CD4-positive, alpha-beta T cell (primary cell): ENCODE results near the gene MAPRE2. TPM values are rescaled to one million over a fixed set of nuclear protein-coding genes. Genes with fewer than 3 reads are reported as not detected.

Experiments
- ATAC-seq: fragments of 200-7000 bp; cut with Tn5 transposase; one replicate; pipeline ENCODE4 v1.10.0; 2022; ENCODE audit warnings: mild to moderate bottlenecking; ENCODE audit not compliant: poor library complexity
- CTCF ChIA-PET: fragments of 350-600 bp; sonication (Branson Sonifier 250); formaldehyde crosslinking; loops from one replicate; lab custom pipeline; 2021; ENCODE audit warnings: antibody characterized with exemption, inconsistent platforms; lab: Charles Lee
- POLR2A ChIA-PET: fragments of 350-600 bp; sonication (Branson Sonifier 250); formaldehyde crosslinking; loops from one replicate; lab custom pipeline; 2021; ENCODE audit warnings: antibody characterized with exemption, inconsistent platforms; lab: Charles Lee
- DNase-seq, 14 experiments: peaks; one replicate each; pipeline ENCODE4 v3.0.0-alpha.2; 2013 to 2020; ENCODE audit warnings: mixed read lengths in 2 of 14
- H3K27ac ChIP-seq, 2 donors: one replicate each; pipeline versions ENCODE4 v1.5.1 to v1.7.0; 2013; ENCODE audit warnings: low read length in 2 of 2, low read depth in 1 of 2, mild to moderate bottlenecking in 1 of 2
- H3K27me3 ChIP-seq, 2 experiments: 1 replicate in 1 of 2; 2 replicates in 1 of 2; pipeline versions ENCODE4 v1.6.1 to v1.7.0; 2013; ENCODE audit warnings: low read length in 2 of 2, control low read depth in 1 of 2, mild to moderate bottlenecking in 1 of 2, moderate library complexity in 1 of 2; ENCODE audit not compliant: insufficient read depth in 2 of 2, control insufficient read depth in 1 of 2
- H3K36me3 ChIP-seq: one replicate; pipeline ENCODE4 v1.6.1; 2013; ENCODE audit warnings: low read length, control low read depth; ENCODE audit not compliant: insufficient read depth
- H3K4me1 ChIP-seq: one replicate; pipeline ENCODE4 v1.6.1; 2013; ENCODE audit warnings: low read length, control low read depth; ENCODE audit not compliant: insufficient read depth
- H3K4me3 ChIP-seq: one replicate; pipeline ENCODE4 v1.5.1; 2013; ENCODE audit warnings: mild to moderate bottlenecking, low read length, moderate library complexity
- H3K9me3 ChIP-seq, 2 experiments: 1 replicate in 1 of 2; 2 replicates in 1 of 2; pipeline versions ENCODE4 v1.6.1 to v1.7.0; 2013; ENCODE audit warnings: low read length in 2 of 2, mild to moderate bottlenecking in 2 of 2, control low read depth in 1 of 2, moderate library complexity in 1 of 2; ENCODE audit not compliant: control insufficient read depth in 1 of 2, insufficient read depth in 1 of 2
- H3K27ac Mint-ChIP-seq: one replicate; pipeline ENCODE4 v1.8.0; 2020; ENCODE audit warnings: mixed read lengths
- H3K27me3 Mint-ChIP-seq: one replicate; pipeline ENCODE4 v1.8.0; 2021; ENCODE audit warnings: mixed read lengths
- H3K36me3 Mint-ChIP-seq: one replicate; pipeline ENCODE4 v1.8.0; 2021; ENCODE audit warnings: low read depth, mixed read lengths
- H3K4me1 Mint-ChIP-seq: one replicate; pipeline ENCODE4 v1.8.0; 2021; ENCODE audit warnings: low read depth, mixed read lengths
- H3K4me3 Mint-ChIP-seq: one replicate; pipeline ENCODE4 v1.8.0; 2020; ENCODE audit warnings: mild to moderate bottlenecking, mixed read lengths
- H3K9me3 Mint-ChIP-seq: one replicate; pipeline ENCODE4 v1.8.0; 2020; ENCODE audit warnings: mixed read lengths
- CTCF ChIP-seq: fragments of 200-600 bp; IDR thresholded peaks from one replicate; pipeline ENCODE4 v1.8.0; 2022; ENCODE audit warnings: antibody characterized with exemption, mild to moderate bottlenecking
- intact Hi-C, 2 experiments: fragments of 100-400 bp; cut with DNase I in 1 of 2; cut with micrococcal nuclease in 1 of 2; formaldehyde crosslinking; loops; one replicate each; pipeline versions ENCODE4 v1.15.1 to v1.9.0; 2023 to 2025; cut with DNase I, micrococcal nuclease
- total RNA-seq, 174 experiments: library from RNA in 2 of 174; stranded (reverse) in 2 of 174; gene quantifications; one replicate each; pipeline ENCODE4 v1.2.3 and lab custom pipeline; 2021 to 2026

Gene MAPRE2
- total RNA-seq, 2 experiments from 2014 or later, result 108 to 112 TPM

GRCh38 chr18:35022426-35023001 is 18.7 kb upstream of the MAPRE2 start:
- H3K9me3 ChIP-seq, result no peaks in the 10 kb centered on the region
- ATAC-seq (no peak), DNase-seq (no peak)
- Mint-ChIP-seq H3K4me1 (peaks cover 19% of the 10 kb centered on the region), H3K36me3 (no peaks in the 10 kb centered on the region), H3K27ac (no peak overlapping the region), H3K4me3 (no peak overlapping the region), H3K27me3 (peaks cover 9% of the 10 kb centered on the region), H3K9me3 (no peaks in the 10 kb centered on the region)
- intact Hi-C loops, result loop anchor here in 1 of 2 experiments (10.0 kb wide), 1 partner anchor 472 kb away; the partner anchor contains the start of gene INO80C
- no peaks in the 10 kb centered on the region for H3K36me3 ChIP-seq
- no peak overlapping the region for H3K27ac ChIP-seq
- no peak overlapping the region for H3K4me3 ChIP-seq
- POLR2A ChIA-PET, result no interaction called here
- peaks cover 9% of the 10 kb centered on the region for H3K4me1 ChIP-seq
- CTCF ChIA-PET, result interaction anchor here (0.9 kb wide), 1 partner anchor 84 kb away, joined by 3 read pairs; no protein-coding TSS in a partner anchor
- TF ChIP-seq CTCF, result no peak
- no peaks in the 10 kb centered on the region for H3K27me3 ChIP-seq

GRCh38 chr18:35024196-35024595 is 17.0 kb upstream of the MAPRE2 start:
- no peaks in the 10 kb centered on the region for H3K36me3 Mint-ChIP-seq
- Histone ChIP-seq H3K27ac (no peak overlapping the region), H3K9me3 (no peaks in the 10 kb centered on the region), H3K36me3 (no peaks in the 10 kb centered on the region), H3K4me3 (no peak overlapping the region), H3K4me1 (peaks cover 10% of the 10 kb centered on the region), H3K27me3 (no peaks in the 10 kb centered on the region)
- intact Hi-C loops, result loop anchor here in 1 of 2 experiments (10.0 kb wide), 1 partner anchor 471 kb away; the partner anchor contains the start of gene INO80C
- TF ChIP-seq CTCF, result no peak
- no peak for ATAC-seq
- no peaks in the 10 kb centered on the region for H3K9me3 Mint-ChIP-seq
- ChIA-PET CTCF (interaction anchor here (1.6 kb wide), 1 partner anchor 74 kb away, joined by 3 read pairs; no protein-coding TSS in a partner anchor), POLR2A (interaction anchor here (1.0 kb wide), 1 partner anchor 120 kb away, joined by 3 read pairs; no protein-coding TSS in a partner anchor)
- H3K27me3 Mint-ChIP-seq, result peaks cover 2% of the 10 kb centered on the region
- H3K27ac Mint-ChIP-seq, result no peak overlapping the region
- no peak overlapping the region for H3K4me3 Mint-ChIP-seq
- DNase-seq, result no peak
- peaks cover 32% of the 10 kb centered on the region for H3K4me1 Mint-ChIP-seq

GRCh38 chr18:35024965-35025364 is 16.2 kb upstream of the MAPRE2 start:
- no peak for TF ChIP-seq CTCF
- Mint-ChIP-seq H3K4me3 (no peak overlapping the region), H3K27me3 (no peaks in the 10 kb centered on the region), H3K9me3 (no peaks in the 10 kb centered on the region), H3K27ac (no peak overlapping the region), H3K4me1 (peaks cover 40% of the 10 kb centered on the region), H3K36me3 (no peaks in the 10 kb centered on the region)
- H3K4me1 ChIP-seq, result peaks cover 14% of the 10 kb centered on the region
- H3K9me3 ChIP-seq, result no peaks in the 10 kb centered on the region
- ATAC-seq, result no peak
- intact Hi-C loops, result loop anchor here (5.0 to 10.0 kb wide), 5 partner anchors 47 to 470 kb away; partner anchors contain the start of gene INO80C (in 1 of the 2)
- H3K36me3 ChIP-seq, result no peaks in the 10 kb centered on the region
- ChIA-PET POLR2A (interaction anchor here (0.8 to 1.6 kb wide), 3 partner anchors 16 to 119 kb away, joined by 3 read pairs; partner anchors contain the start of gene MAPRE2), CTCF (interaction anchor here (0.7 to 1.6 kb wide), 4 partner anchors 15 to 120 kb away, joined by 3 to 4 read pairs (median 3); no protein-coding TSS in a partner anchor)
- no peaks in the 10 kb centered on the region for H3K27me3 ChIP-seq
- no peak overlapping the region for H3K4me3 ChIP-seq
- no peak overlapping the region for H3K27ac ChIP-seq
- no peak for DNase-seq
